ENCODE measurements around the gene C3. TPM values are rescaled to one million over a fixed set of nuclear protein-coding genes. Genes with fewer than 3 reads are reported as not detected.

Gene C3
- total and polyA plus RNA-seq, 5 experiments from 2014 or later: 0.80 to 2.4 TPM; not detected in 3

DNA sequence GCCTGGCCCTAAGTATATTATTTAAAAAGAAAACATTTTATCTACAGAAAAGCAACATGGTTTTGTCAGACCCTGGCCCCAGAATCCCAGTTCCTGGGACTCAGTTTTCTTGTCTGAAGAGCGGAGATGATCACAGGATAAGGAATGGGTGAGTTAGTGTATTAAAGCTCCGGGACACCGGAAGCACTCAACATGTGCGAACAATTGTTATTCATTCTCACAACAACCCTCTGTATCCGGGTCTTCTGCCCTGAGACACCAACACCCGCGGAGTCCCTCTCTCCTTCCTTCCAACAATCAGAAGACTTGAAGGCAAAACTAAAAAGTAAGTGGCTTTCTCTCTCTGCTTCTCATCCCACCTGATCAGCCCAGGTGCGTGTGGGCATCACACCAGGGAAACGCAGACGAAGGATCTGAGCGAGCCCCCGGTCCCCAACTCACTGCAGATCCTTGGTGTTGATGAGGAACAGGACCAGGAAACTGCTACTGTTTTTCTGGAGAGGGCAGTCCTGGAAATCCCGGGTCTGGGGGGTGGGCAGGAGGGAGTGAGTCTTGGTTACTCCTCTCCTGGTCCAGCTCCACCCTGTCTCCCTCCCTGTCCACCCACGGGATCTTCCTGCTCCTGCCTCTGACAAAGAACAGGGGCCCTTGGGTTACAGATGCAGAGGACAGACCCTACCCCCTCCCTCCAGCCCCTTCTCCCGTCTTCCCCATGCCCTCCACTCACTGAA lies 14.9 kb upstream of the C3 start:
- Mint-ChIP-seq H3K4me3 (peak overlapping the region in 4 of 10 donors; percentile 9 to 96 (median 28)), H3K27me3 (no peaks in the 10 kb centered on the region), H3K27ac (peak overlapping the region in 7 of 10 donors; percentile 47 to 98 (median 97)), H3K4me1 (peaks cover 19 to 40% (median 34%) of the 10 kb centered on the region in 4 donors), H3K9me3 (no peaks in the 10 kb centered on the region), H3K36me3 (peaks cover 0 to 12% (median 4%) of the 10 kb centered on the region in 3 donors)
- POLR2A ChIA-PET: interaction anchor here (0.8 to 5.7 kb wide), 2 partner anchors 37 to 128 kb away, joined by 3 to 81 read pairs; partner anchors contain the start of gene VAV1
- DNase-seq: no peak
- ATAC-seq: no peak

DNA sequence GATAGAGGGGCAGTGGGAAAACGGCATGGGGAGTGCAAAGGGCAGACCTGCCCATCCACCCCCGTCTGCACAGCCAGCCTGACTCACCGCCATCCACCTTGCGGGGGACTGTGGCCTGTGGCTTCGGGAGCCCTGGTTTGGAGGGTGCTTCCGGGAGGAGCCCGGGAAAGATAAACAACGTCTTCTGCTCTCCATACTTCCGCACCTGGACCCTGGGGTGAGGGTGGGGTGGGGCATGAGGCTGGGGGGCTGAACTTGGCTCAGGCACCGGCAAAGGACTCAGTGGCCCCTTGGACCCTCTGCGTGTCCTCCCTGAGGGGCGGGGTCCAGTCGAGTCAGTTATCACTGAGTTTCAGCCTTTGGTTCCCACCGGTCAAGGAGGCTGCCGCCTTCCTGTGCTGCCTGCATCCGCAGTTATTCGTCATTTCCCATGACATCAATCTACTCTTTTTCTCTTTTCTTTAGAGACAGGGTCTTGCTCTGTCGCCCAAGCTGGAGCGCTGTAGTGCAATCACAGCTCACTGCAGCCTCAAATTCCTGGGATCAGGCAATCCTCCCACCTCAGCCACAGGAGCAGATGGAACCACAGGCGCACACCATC lies 13.7 kb upstream of the C3 start:
- peaks cover 0 to 16% (median 6%) of the 10 kb centered on the region in 3 donors for H3K36me3 Mint-ChIP-seq
- DNase-seq (no peak), ATAC-seq (no peak)
- H3K4me1 Mint-ChIP-seq: peaks cover 20 to 32% (median 29%) of the 10 kb centered on the region in 4 donors
- no peaks in the 10 kb centered on the region for H3K9me3 Mint-ChIP-seq
- no peaks in the 10 kb centered on the region for H3K27me3 Mint-ChIP-seq
- POLR2A ChIA-PET: no interaction called here
- H3K4me3 Mint-ChIP-seq: peak overlapping the region in 2 of 10 donors; percentile 4 to 10
- peak overlapping the region in 2 of 10 donors; percentile 40 to 62 for H3K27ac Mint-ChIP-seq

DNA sequence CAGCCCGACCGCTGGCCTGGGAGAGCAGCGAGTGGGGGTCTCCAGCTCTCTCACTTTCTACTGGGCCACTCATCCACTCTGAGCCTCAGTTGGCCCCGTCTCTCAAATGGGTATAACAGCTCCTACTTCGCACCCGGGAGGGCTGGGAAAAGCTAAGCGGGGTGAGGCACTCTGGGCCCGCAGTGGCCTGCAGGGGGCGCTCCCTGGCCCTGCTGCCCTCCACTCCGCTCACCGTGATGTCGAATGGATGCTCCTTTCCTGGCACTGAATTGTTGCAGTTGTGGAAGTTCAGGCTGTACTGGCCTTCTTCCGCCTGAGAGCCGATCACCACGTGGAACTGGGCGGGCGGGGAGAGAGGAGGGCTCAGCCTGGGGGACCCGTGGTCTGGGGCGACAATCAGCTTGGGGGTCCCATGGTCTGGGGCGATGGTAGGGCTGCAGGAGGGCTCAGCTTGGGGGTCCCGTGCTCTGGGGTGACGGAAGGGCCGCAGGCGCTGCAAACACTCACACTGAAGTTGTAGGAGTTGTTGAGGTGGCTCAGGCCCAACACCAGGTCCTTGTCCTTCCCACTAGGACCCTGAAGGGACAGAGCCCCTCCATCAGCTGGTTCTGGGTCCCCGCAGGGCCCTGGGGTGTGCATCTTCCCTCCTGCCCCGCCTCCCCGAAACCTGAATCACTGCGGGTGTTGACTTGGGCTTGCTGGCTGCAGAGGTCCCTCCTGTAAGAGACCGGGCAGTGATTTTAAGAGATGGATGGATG lies 13.1 kb upstream of the C3 start:
- Mint-ChIP-seq H3K36me3 (peaks cover 0 to 16% (median 6%) of the 10 kb centered on the region in 3 donors), H3K4me3 (no peak overlapping the region), H3K9me3 (no peaks in the 10 kb centered on the region), H3K4me1 (peaks cover 15 to 31% (median 23%) of the 10 kb centered on the region in 4 donors), H3K27ac (no peak overlapping the region), H3K27me3 (no peaks in the 10 kb centered on the region)
- DNase-seq: no peak
- ATAC-seq: no peak
- POLR2A ChIA-PET: no interaction called here

DNA sequence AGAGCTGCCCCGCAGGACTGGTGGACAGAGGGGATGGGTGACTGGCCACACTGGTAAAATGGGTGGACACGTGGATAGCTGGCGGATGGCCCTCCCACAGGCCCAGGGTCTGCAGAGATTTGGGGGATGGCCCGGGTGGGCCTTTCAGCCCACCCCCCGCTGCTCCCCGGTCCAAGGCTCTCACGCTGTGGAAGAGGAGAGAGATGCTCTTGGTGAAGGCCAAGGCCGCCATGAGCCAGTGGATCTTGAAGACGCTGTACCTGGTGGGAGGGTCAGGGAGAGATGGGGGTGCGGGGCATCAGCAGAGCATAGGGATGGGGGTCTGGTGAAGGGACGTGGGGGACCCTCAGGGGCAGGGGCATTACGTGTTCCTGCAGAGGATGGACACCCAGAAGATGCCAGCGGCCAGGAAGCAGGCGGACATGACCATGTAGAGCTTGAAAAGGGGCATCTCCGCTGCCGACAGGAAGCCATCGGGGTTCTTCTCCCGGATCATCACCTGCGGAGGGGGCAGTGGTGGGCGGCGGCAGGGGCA lies 12.4 kb upstream of the C3 start:
- H3K27me3 Mint-ChIP-seq: no peaks in the 10 kb centered on the region
- H3K4me1 Mint-ChIP-seq: peaks cover 8 to 31% (median 18%) of the 10 kb centered on the region in 4 donors
- DNase-seq (no peak), ATAC-seq (no peak)
- POLR2A ChIA-PET: no interaction called here
- H3K9me3 Mint-ChIP-seq: no peaks in the 10 kb centered on the region
- H3K36me3 Mint-ChIP-seq: peaks cover 0 to 16% (median 6%) of the 10 kb centered on the region in 3 donors
- H3K4me3 Mint-ChIP-seq: no peak overlapping the region
- H3K27ac Mint-ChIP-seq: no peak overlapping the region

DNA sequence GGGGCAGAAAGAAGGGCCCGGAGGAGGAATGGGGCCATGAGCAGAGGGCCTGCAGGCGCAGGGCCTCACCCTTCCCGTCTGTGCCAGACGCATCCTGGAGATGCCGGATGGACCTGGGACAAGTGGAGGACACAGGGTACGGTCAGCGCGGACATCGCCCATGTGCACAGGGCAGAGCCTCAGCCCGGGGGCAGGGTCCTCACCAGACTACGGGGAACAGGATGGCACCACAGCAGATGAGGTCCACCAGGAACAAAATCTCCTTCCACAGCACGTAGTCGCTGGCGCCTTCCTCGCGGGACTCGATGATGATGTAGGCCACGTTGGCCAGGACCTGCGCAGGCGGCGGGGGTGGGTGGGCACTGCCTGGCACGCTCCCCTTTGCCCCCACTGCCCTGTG lies 11.4 kb upstream of the C3 start:
- H3K36me3 Mint-ChIP-seq: peaks cover 0 to 16% (median 6%) of the 10 kb centered on the region in 3 donors
- POLR2A ChIA-PET: no interaction called here
- H3K4me3 Mint-ChIP-seq: no peak overlapping the region
- no peak overlapping the region for H3K27ac Mint-ChIP-seq
- H3K4me1 Mint-ChIP-seq: peaks cover 8 to 25% (median 13%) of the 10 kb centered on the region in 4 donors
- no peak for ATAC-seq
- DNase-seq: no peak
- H3K27me3 Mint-ChIP-seq: no peaks in the 10 kb centered on the region
- no peaks in the 10 kb centered on the region for H3K9me3 Mint-ChIP-seq

DNA sequence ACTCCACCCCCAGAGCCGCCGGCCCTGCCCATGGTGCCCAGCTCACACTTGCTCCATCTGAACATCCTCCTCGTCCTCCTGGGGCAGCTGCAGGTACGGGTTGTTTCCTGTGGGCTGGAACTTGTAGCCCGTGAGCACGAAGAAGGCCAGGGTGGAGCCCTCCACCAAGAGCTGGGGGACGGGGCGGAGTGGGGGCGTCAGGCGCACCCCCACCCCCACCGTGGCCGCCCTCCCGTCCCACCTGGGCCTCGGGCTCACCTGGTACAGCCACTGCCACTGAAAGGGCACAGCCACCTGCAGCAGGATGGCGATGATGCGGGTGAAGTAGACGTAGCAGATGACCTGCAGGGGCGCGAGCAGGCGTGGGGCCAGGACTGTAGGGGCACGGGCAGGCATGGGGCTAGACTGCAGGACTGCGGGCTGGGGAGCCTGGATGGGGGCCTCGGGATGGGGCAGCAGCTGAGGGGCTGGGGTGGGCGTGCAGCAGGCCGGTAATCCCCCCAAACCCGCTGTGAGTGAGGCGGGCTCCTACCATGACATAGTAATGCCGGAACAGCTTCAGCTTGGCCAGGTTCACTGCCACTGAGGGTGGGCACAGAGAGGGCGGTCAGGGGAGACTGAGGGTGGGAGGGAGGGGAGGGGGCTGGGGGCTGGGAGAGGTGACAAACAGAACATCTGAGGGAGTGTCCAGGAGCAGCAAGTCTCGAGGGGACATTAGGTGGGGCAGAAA lies 10.7 kb upstream of the C3 start:
- Mint-ChIP-seq H3K4me3 (no peak overlapping the region), H3K36me3 (peaks cover 0 to 16% (median 6%) of the 10 kb centered on the region in 3 donors), H3K27ac (no peak overlapping the region), H3K27me3 (no peaks in the 10 kb centered on the region), H3K9me3 (no peaks in the 10 kb centered on the region), H3K4me1 (peaks cover 4 to 20% (median 7%) of the 10 kb centered on the region in 4 donors)
- POLR2A ChIA-PET: interaction anchor here (0.6 kb wide), 1 partner anchor 122 kb away, joined by 3 read pairs; no protein-coding TSS in a partner anchor
- ATAC-seq (no peak), DNase-seq (no peak)

DNA sequence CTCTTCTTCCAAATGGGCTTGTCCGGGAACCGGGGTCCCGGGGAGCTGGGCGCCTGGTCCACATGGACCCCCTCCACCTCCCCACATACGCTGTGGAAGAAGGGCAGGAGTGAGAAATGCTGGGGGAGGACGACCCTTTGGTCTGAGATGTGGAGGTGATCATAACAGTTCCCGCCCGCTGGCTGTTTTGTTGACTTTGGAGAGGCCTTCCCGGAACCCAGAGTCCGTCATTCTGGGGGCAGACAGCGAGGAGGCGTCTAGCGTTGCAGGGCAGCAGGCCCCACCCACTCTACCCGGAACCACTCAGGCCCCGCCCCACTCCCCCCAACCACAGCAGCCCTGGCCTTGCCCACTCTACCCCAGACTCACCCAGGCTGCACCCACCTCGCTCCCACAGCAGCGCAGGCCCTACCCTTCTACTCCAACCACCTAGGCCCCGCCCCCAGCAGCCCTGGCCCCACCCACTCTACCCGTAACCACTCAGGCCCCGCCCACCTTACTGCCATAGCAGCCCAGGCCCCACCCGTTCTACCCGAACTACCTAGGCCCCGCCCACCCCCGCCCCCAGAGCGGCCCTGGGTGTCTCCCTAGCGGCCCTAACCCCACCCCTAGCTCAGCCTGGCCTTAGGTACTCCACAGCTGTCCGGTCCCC lies 9.8 kb upstream of the C3 start:
- peaks cover 5 to 19% (median 8%) of the 10 kb centered on the region in 4 donors for H3K4me1 Mint-ChIP-seq
- peak in 2 of 10 donors; percentile 18 to 24 for DNase-seq
- no peaks in the 10 kb centered on the region for H3K27me3 Mint-ChIP-seq
- no peak overlapping the region for H3K4me3 Mint-ChIP-seq
- peak in 1 of 2 donors; percentile 23 for ATAC-seq
- POLR2A ChIA-PET: interaction anchor here (0.6 kb wide), 2 partner anchors 121 to 372 kb away, joined by 3 read pairs; no protein-coding TSS in a partner anchor
- H3K9me3 Mint-ChIP-seq: no peaks in the 10 kb centered on the region
- peaks cover 0 to 16% (median 6%) of the 10 kb centered on the region in 3 donors for H3K36me3 Mint-ChIP-seq
- H3K27ac Mint-ChIP-seq: no peak overlapping the region

DNA sequence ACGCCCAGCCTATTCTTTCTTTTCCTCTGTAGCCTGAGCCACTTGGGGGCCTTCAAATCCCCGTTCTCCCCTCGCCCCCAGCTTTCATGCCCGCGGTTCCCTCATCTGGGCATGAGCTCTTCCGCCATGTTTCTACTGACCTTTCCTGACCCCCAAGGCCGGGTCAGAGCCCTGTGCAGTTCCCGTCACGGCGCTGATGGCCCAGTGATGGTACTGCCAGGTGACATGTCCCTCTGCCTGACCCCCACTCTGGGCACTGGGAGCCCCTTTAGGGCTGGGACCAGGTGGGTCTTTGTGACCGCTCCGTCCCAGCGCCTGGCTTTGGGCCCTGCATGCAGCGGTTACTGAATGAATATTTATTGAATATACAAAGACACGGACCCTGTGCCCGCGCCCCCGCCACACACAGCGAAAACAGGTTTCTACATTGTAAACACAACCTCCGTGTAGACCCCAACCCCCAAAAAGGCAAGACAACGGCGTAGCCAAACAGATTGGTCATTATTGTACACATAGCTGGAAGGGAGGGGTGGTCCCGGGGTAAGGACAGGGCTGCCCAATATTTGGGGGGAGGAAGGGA lies 9.2 kb upstream of the C3 start:
- Mint-ChIP-seq H3K4me3 (no peak overlapping the region), H3K9me3 (no peaks in the 10 kb centered on the region), H3K36me3 (peaks cover 0 to 16% (median 6%) of the 10 kb centered on the region in 3 donors), H3K4me1 (peaks cover 9 to 25% (median 13%) of the 10 kb centered on the region in 4 donors), H3K27ac (no peak overlapping the region), H3K27me3 (no peaks in the 10 kb centered on the region)
- ATAC-seq (no peak), DNase-seq (no peak)
- POLR2A ChIA-PET: interaction anchor here (0.6 kb wide), 1 partner anchor 371 kb away, joined by 3 read pairs; no protein-coding TSS in a partner anchor

DNA sequence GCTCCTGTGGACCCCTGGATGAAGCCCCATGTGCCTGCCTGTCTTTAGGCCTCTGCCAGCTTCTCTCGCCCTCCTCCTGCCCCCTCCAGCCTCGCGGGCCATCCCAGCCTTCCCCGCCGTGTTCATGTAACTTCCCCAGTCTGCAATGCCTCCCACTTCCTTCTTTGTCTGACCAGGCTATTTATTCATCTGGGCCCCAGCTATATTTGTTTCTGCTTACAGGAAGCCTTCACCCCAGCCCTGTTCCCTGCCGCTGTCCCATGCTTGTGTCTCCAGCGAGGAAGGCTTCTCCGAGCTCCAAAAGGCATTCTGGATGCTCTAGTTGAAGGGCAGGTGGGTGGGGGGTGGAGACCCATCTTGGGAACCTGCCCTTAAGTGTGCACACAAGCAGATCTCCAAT lies 7.9 kb upstream of the C3 start:
- peaks cover 9 to 33% (median 17%) of the 10 kb centered on the region in 4 donors for H3K4me1 Mint-ChIP-seq
- H3K27ac Mint-ChIP-seq: peak overlapping the region in 3 of 10 donors; percentile 25 to 74 (median 29)
- DNase-seq: no peak

DNA sequence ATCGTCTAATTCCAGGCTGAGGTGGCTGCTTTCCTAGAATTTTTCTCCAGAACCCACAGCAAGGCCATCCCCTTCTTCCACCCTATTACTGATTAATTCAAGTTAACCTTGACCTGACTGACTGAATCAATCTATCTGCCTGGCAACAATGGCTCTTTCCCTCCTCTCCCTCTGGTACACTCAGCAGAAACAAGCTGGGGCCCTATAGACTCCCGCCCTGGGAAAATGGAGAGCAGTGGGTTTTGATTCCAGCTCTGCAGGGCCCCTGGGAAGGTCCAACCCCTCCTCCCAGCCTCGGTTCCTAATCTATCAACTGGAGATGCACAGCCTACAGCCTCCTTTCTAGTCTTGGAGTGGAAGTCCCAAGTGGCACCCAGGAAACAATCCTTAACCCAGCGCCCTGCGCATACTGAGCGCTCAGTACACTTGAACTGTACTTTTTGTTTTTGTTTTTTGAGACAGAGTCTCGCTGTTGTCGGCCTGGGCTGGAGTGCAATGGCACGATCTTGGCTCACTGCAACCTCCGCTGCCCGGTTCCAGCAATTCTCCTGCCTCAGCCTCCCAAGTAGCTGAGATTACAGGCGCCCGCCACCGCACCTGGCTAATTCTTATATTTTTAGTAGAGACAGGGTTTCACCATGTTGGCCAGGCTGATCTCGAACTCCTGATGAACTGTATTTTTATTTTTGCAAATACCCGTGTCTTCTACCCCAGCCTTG lies 5.2 kb upstream of the C3 start:
- H3K27me3 Mint-ChIP-seq: no peaks in the 10 kb centered on the region
- peak overlapping the region in 1 of 10 donors; percentile 19 for H3K4me3 Mint-ChIP-seq
- peaks cover 0 to 4% (median 2%) of the 10 kb centered on the region in 3 donors for H3K36me3 Mint-ChIP-seq
- H3K27ac Mint-ChIP-seq: peak overlapping the region in 4 of 10 donors; percentile 26 to 79 (median 47)
- ATAC-seq (no peak), DNase-seq (no peak)
- no peaks in the 10 kb centered on the region for H3K9me3 Mint-ChIP-seq
- POLR2A ChIA-PET: no interaction called here
- peaks cover 9 to 56% (median 22%) of the 10 kb centered on the region in 4 donors for H3K4me1 Mint-ChIP-seq

More for the DNA sequence above, 7.9 kb upstream of the C3 start:
- POLR2A ChIA-PET: interaction anchor here (0.7 to 1.0 kb wide), 3 partner anchors 73 to 136 kb away, joined by 3 to 6 read pairs (median 3); no protein-coding TSS in a partner anchor
- Mint-ChIP-seq H3K27me3 (no peaks in the 10 kb centered on the region), H3K4me3 (peak overlapping the region in 1 of 10 donors; percentile 20), H3K36me3 (peaks cover 0 to 13% (median 6%) of the 10 kb centered on the region in 3 donors), H3K9me3 (no peaks in the 10 kb centered on the region)
- ATAC-seq: no peak
